PC-9 (cell line): ENCODE data around the gene SERTAD3.

Experiments
- EZH2 ChIP-seq: fragments of 200-600 bp; sonication (generic); IDR thresholded peaks from 2 replicates; pipeline ENCODE4 v1.8.0; 2017; ENCODE audit warnings: antibody characterized with exemption, low read depth
- TF ChIP-seq, protein P1 (sequence below): fragments of 200-600 bp; sonication (generic); conservative IDR thresholded peaks from 2 replicates; pipeline ENCODE4 v1.6.1; 2017; ENCODE audit warnings: mixed run types, antibody characterized with exemption, mild to moderate bottlenecking, moderate library complexity

DNA sequence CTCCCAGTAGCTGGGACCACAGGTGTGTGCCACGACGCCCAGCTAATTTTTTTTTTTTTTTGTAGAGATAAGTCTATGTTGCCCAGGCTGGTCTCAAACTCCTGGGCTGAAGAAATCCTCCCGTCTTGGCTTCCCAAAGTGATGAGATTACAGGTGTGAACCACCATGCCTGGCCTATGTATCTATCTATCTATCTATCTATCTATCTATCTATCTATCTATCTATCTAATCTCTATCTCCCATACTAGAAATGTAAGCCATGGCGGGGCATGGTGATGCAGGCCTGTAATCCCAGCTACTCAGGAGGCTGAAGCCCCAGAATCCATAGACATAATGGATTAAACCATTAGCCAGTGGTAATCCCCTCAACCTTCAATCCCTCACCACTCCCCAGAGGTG lies 6.5 kb upstream of the SERTAD3 start:
- TF ChIP-seq, protein P1, sequence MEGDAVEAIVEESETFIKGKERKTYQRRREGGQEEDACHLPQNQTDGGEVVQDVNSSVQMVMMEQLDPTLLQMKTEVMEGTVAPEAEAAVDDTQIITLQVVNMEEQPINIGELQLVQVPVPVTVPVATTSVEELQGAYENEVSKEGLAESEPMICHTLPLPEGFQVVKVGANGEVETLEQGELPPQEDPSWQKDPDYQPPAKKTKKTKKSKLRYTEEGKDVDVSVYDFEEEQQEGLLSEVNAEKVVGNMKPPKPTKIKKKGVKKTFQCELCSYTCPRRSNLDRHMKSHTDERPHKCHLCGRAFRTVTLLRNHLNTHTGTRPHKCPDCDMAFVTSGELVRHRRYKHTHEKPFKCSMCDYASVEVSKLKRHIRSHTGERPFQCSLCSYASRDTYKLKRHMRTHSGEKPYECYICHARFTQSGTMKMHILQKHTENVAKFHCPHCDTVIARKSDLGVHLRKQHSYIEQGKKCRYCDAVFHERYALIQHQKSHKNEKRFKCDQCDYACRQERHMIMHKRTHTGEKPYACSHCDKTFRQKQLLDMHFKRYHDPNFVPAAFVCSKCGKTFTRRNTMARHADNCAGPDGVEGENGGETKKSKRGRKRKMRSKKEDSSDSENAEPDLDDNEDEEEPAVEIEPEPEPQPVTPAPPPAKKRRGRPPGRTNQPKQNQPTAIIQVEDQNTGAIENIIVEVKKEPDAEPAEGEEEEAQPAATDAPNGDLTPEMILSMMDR = no peak
- TF ChIP-seq EZH2 = no peak
